Activated naive CD8-positive, alpha-beta T cell treated with anti-CD3 and anti-CD28 coated beads, Interleukin-2, amount 10 ng/mL, durations not matched to agents 7 days and 5 days (primary cell): ENCODE data around the gene KCNC4. TPM values are rescaled to one million over a fixed set of nuclear protein-coding genes. Genes with fewer than 3 reads are reported as not detected.

Experiments
- ATAC-seq: fragments of 150-1000 bp; cut with Tn5 transposase; one replicate; pipeline ENCODE4 v1.10.0; 2021; ENCODE audit warnings: low read depth, moderate library complexity
- POLR2A ChIA-PET: fragments of 350-600 bp; sonication (Branson Sonifier 250); formaldehyde crosslinking; loops from one replicate; lab custom pipeline; 2021; ENCODE audit warnings: antibody characterized with exemption; lab: Charles Lee
- DNase-seq: peaks from one replicate; pipeline ENCODE4 v3.0.0; 2021
- H3K27ac Mint-ChIP-seq: one replicate; pipeline ENCODE4 v1.8.0; 2022; ENCODE audit warnings: mild to moderate bottlenecking, mixed read lengths
- H3K27me3 Mint-ChIP-seq: one replicate; pipeline ENCODE4 v1.8.0; 2022; ENCODE audit warnings: mild to moderate bottlenecking, moderate library complexity, mixed read lengths
- H3K36me3 Mint-ChIP-seq: one replicate; pipeline ENCODE4 v1.8.0; 2021; ENCODE audit warnings: mild to moderate bottlenecking, mixed read lengths
- H3K4me1 Mint-ChIP-seq: one replicate; pipeline ENCODE4 v1.8.0; 2021; ENCODE audit warnings: mixed read lengths
- H3K4me3 Mint-ChIP-seq: one replicate; pipeline ENCODE4 v1.8.0; 2022; ENCODE audit warnings: mild to moderate bottlenecking, moderate library complexity, mixed read lengths
- H3K9me3 Mint-ChIP-seq: one replicate; pipeline ENCODE4 v1.8.0; 2021; ENCODE audit warnings: mixed read lengths
- total RNA-seq, 2 experiments: library from RNA; stranded (reverse); gene quantifications; one replicate each; pipeline ENCODE4 v1.2.3, GENCODE V29; 2021

The KCNC4 gene
- total RNA-seq, 2 experiments from 2014 or later: 8.9 to 9.0 TPM

- no peaks in the 10 kb centered on the region for H3K4me1 Mint-ChIP-seq
- DNase-seq (no peak), ATAC-seq (no peak)
- peaks cover 3% of the 10 kb centered on the region for H3K27me3 Mint-ChIP-seq
- no peaks in the 10 kb centered on the region for H3K36me3 Mint-ChIP-seq
- no peak overlapping the region for H3K27ac Mint-ChIP-seq
- H3K4me3 Mint-ChIP-seq: no peak overlapping the region
- POLR2A ChIA-PET: no interaction called here
- H3K9me3 Mint-ChIP-seq: no peaks in the 10 kb centered on the region
These were observed 38.6 kb downstream of the KCNC4 start for GRCh38 chr1:110248746-110249145.

- no peak for ATAC-seq
- POLR2A ChIA-PET: no interaction called here
- Mint-ChIP-seq H3K4me3 (no peak overlapping the region), H3K4me1 (no peaks in the 10 kb centered on the region), H3K9me3 (no peaks in the 10 kb centered on the region), H3K27ac (no peak overlapping the region), H3K27me3 (peaks cover 3% of the 10 kb centered on the region), H3K36me3 (no peaks in the 10 kb centered on the region)
- DNase-seq: no peak
These were observed 39.1 kb downstream of the KCNC4 start for GRCh38 chr1:110249256-110249655.

- Mint-ChIP-seq H3K36me3 (no peaks in the 10 kb centered on the region), H3K9me3 (no peaks in the 10 kb centered on the region), H3K27ac (no peak overlapping the region), H3K4me3 (no peak overlapping the region), H3K4me1 (no peaks in the 10 kb centered on the region), H3K27me3 (peaks cover 3% of the 10 kb centered on the region)
- POLR2A ChIA-PET: no interaction called here
- ATAC-seq (no peak), DNase-seq (no peak)
These were observed 39.9 kb downstream of the KCNC4 start for GRCh38 chr1:110250008-110250407.

- POLR2A ChIA-PET: no interaction called here
These were observed 40.6 kb downstream of the KCNC4 start for GRCh38 chr1:110250749-110251148.

GRCh38 chr1:110253213-110253612, 43.1 kb downstream of the KCNC4 start:
- H3K36me3 Mint-ChIP-seq: no peaks in the 10 kb centered on the region
- no peak overlapping the region for H3K4me3 Mint-ChIP-seq
- POLR2A ChIA-PET: no interaction called here
- DNase-seq (no peak), ATAC-seq (no peak)
- no peak overlapping the region for H3K27ac Mint-ChIP-seq
- no peaks in the 10 kb centered on the region for H3K9me3 Mint-ChIP-seq
- peaks cover 1% of the 10 kb centered on the region for H3K4me1 Mint-ChIP-seq
- peaks cover 3% of the 10 kb centered on the region for H3K27me3 Mint-ChIP-seq

More at GRCh38 chr1:110250749-110251148, 40.6 kb downstream of the KCNC4 start:
- H3K4me3 Mint-ChIP-seq: no peak overlapping the region
- no peaks in the 10 kb centered on the region for H3K36me3 Mint-ChIP-seq
- H3K9me3 Mint-ChIP-seq: no peaks in the 10 kb centered on the region
- H3K27ac Mint-ChIP-seq: no peak overlapping the region
- H3K27me3 Mint-ChIP-seq: peaks cover 3% of the 10 kb centered on the region
- ATAC-seq (no peak), DNase-seq (no peak)
- H3K4me1 Mint-ChIP-seq: peaks cover 1% of the 10 kb centered on the region

GRCh38 chr1:110254604-110255391, 44.7 kb downstream of the KCNC4 start:
- Mint-ChIP-seq H3K9me3 (no peaks in the 10 kb centered on the region), H3K27me3 (peaks cover 3% of the 10 kb centered on the region), H3K27ac (no peak overlapping the region), H3K4me1 (peaks cover 1% of the 10 kb centered on the region), H3K4me3 (no peak overlapping the region), H3K36me3 (no peaks in the 10 kb centered on the region)
- POLR2A ChIA-PET: no interaction called here
- no peak for ATAC-seq
- no peak for DNase-seq

GRCh38 chr1:110255392-110255787, 45.3 kb downstream of the KCNC4 start:
- POLR2A ChIA-PET: no interaction called here
- H3K36me3 Mint-ChIP-seq: no peaks in the 10 kb centered on the region
- H3K27me3 Mint-ChIP-seq: peaks cover 6% of the 10 kb centered on the region
- H3K9me3 Mint-ChIP-seq: no peaks in the 10 kb centered on the region
- DNase-seq (no peak), ATAC-seq (no peak)
- no peak overlapping the region for H3K4me3 Mint-ChIP-seq
- peaks cover 1% of the 10 kb centered on the region for H3K4me1 Mint-ChIP-seq
- H3K27ac Mint-ChIP-seq: no peak overlapping the region

GRCh38 chr1:110258734-110259133, 48.6 kb downstream of the KCNC4 start:
- Mint-ChIP-seq H3K27ac (no peak overlapping the region), H3K27me3 (peaks cover 4% of the 10 kb centered on the region), H3K9me3 (no peaks in the 10 kb centered on the region), H3K4me1 (peaks cover 4% of the 10 kb centered on the region), H3K4me3 (no peak overlapping the region), H3K36me3 (no peaks in the 10 kb centered on the region)
- POLR2A ChIA-PET: interaction anchor here (0.5 kb wide), 1 partner anchor 1564 kb away, joined by 3 read pairs; no protein-coding TSS in a partner anchor
- no peak for ATAC-seq
- DNase-seq: no peak

- Mint-ChIP-seq H3K9me3 (no peaks in the 10 kb centered on the region), H3K4me1 (peaks cover 4% of the 10 kb centered on the region), H3K36me3 (no peaks in the 10 kb centered on the region), H3K27me3 (peaks cover 8% of the 10 kb centered on the region), H3K27ac (no peak overlapping the region), H3K4me3 (no peak overlapping the region)
- DNase-seq: no peak
- POLR2A ChIA-PET: no interaction called here
- ATAC-seq: no peak
These were observed 49.7 kb downstream of the KCNC4 start for GRCh38 chr1:110259770-110260169.

Other genes with a start within 250 kb of the KCNC4 start
- gene AHCYL1, start 225.5 kb upstream of the KCNC4 start, total RNA-seq: 10 to 100 TPM; 53.6 to 55.4 TPM
- 10 to 100 TPM; 47.5 to 49.1 TPM for gene STRIP1, start 175.7 kb upstream of the KCNC4 start, total RNA-seq
- gene ALX3, start 139.6 kb upstream of the KCNC4 start, total RNA-seq: not detected
- gene UBL4B, start 97.9 kb upstream of the KCNC4 start, total RNA-seq: not detected
- not detected for gene SLC6A17, start 59.8 kb upstream of the KCNC4 start, total RNA-seq
- gene RBM15, start 129.1 kb downstream of the KCNC4 start, total RNA-seq: 10 to 100 TPM; 80.3 to 80.6 TPM
- gene SLC16A4, start 180.7 kb downstream of the KCNC4 start, total RNA-seq: under 1 TPM; 0.23 to 0.33 TPM
- gene LAMTOR5, start 197.4 kb downstream of the KCNC4 start, total RNA-seq: 100 to 1,000 TPM; 115 TPM
- not detected for gene PROK1, start 240.8 kb downstream of the KCNC4 start, total RNA-seq